ENCODE measurements around the gene XRRA1.
"Not testable (repeated sequence)": the region's sequence is repeated elsewhere in the genome, so short reads cannot be mapped to it uniquely, and the experiment has no call there.

DNA sequence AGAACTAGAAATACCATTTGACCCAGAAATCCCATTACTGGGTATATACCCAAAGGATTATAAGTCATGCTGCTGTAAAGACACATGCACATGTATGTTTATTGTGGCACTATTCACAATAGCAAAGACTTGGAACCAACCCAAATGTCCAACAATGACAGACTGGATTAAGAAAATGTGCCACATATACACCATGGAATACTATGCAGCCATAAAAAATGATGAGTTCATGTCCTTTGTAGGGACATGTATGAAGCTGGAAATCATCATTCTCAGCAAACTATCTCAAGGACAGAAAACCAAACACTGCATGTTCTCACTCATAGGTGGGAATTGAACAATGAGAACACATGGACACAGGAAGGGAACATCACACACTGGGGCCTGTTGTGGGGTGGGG lies 55.9 kb downstream of the XRRA1 start:
- TF ChIP-seq POLR2AphosphoS5, POLR2A (IDR thresholded peaks at IDR 0.05; ENCODE audit: low read depth, low read length): not testable (repeated sequence)
